Measurements from ENCODE around the gene ZNHIT6.

GRCh38 chr1:85707990-85708828 is at the start of gene ZNHIT6:
- TF ChIP-seq CTCF (IDR thresholded peaks at IDR 0.05) (peak in 3 of 4 experiments; percentile 22 to 38 (median 25)), POLR2A (IDR thresholded peaks at IDR 0.05) (no peak)

Measured in uterus (tissue), 2 donors.